HG03045 (cell line): ENCODE data around the gene KIAA0319L.
"Not testable (repeated sequence)": the region's sequence is repeated elsewhere in the genome, so short reads cannot be mapped to it uniquely, and the experiment has no call there.

Source experiments
- ATAC-seq: cut with Tn5 transposase; IDR thresholded peaks from one replicate; pipeline ENCODE4 v1.9.1; 2021; ENCODE audit warnings: mild to moderate bottlenecking, moderate library complexity; ENCODE audit not compliant: unreplicated experiment

The KIAA0319L gene

GRCh38 chr1:35585281-35585680 lies 28.1 kb upstream of the KIAA0319L start:
- no peak for ATAC-seq

- ATAC-seq = not testable (repeated sequence)
Observed at GRCh38 chr1:35581621-35582020, 24.4 kb upstream of the KIAA0319L start.

GRCh38 chr1:35580949-35581388 lies 23.8 kb upstream of the KIAA0319L start:
- no peak for ATAC-seq

GRCh38 chr1:35577071-35577998 lies 20.1 kb upstream of the KIAA0319L start:
- no peak for ATAC-seq

- ATAC-seq = not testable (repeated sequence)
Observed at GRCh38 chr1:35576766-35577070, 19.5 kb upstream of the KIAA0319L start.

- ATAC-seq = no peak
Observed at GRCh38 chr1:35576061-35576765, 19.0 kb upstream of the KIAA0319L start.

- no peak for ATAC-seq
Observed at GRCh38 chr1:35575416-35575958, 18.3 kb upstream of the KIAA0319L start.

- ATAC-seq = no peak
Observed at GRCh38 chr1:35574655-35575415, 17.6 kb upstream of the KIAA0319L start.

GRCh38 chr1:35574125-35574654 lies 17.0 kb upstream of the KIAA0319L start:
- ATAC-seq = no peak

- ATAC-seq = no peak
Observed at GRCh38 chr1:35573198-35574124, 16.3 kb upstream of the KIAA0319L start, which contains the start of gene TFAP2E. Gene TFAP2E, plus strand, starts transcription at chr1:35573314. Its CDS starts 264 bp downstream, at chr1:35573578.

- ATAC-seq = no peak
Observed at GRCh38 chr1:35572296-35572695, 15.1 kb upstream of the KIAA0319L start.

GRCh38 chr1:35571263-35571662 lies 14.1 kb upstream of the KIAA0319L start:
- ATAC-seq = no peak

- no peak for ATAC-seq
Observed at GRCh38 chr1:35570589-35571137, 13.5 kb upstream of the KIAA0319L start.

- ATAC-seq = no peak
Observed at GRCh38 chr1:35569936-35570335, 12.7 kb upstream of the KIAA0319L start.

- ATAC-seq = no peak
Observed at GRCh38 chr1:35568975-35569395, 11.8 kb upstream of the KIAA0319L start.

- no peak for ATAC-seq
Observed at GRCh38 chr1:35567947-35568558, 10.8 kb upstream of the KIAA0319L start.

GRCh38 chr1:35565742-35566133 lies 8.5 kb upstream of the KIAA0319L start:
- ATAC-seq = no peak

- ATAC-seq = no peak
Observed at GRCh38 chr1:35564884-35565741, 7.9 kb upstream of the KIAA0319L start.
